Measurements from ENCODE around the gene MMEL1. TPM values are rescaled to one million over a fixed set of nuclear protein-coding genes. Genes with fewer than 3 reads are reported as not detected.

Gene MMEL1
- total and polyA plus RNA-seq, 2 of the 13 experiments (the other 11 are each of a cell fraction or from before 2014, with no cell fraction given): 0.48 TPM; not detected in 1

DNA sequence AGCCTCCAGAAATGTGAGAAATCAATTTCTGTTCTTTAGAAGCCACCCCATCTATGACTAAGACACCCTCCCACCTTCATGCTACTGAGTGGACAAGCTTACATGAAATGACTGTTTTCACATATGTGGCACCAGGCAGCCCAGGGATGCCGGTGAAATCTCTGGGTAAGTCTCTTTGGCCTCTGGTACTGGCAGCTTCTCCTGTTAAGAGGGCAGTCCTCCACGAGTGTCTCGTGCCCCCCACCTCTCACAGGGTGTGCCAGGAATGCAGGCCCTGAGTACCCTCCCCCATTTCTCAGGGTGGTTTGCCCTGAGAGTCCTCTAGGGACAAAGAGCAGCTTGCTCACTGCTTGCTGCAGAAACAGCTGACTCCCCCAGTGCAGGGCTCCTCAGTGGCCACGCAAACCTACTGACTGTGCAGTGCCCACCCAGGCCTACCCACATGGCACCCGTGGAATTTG, 49.5 kb downstream of the MMEL1 start (continued):
- TF ChIP-seq, protein P1, sequence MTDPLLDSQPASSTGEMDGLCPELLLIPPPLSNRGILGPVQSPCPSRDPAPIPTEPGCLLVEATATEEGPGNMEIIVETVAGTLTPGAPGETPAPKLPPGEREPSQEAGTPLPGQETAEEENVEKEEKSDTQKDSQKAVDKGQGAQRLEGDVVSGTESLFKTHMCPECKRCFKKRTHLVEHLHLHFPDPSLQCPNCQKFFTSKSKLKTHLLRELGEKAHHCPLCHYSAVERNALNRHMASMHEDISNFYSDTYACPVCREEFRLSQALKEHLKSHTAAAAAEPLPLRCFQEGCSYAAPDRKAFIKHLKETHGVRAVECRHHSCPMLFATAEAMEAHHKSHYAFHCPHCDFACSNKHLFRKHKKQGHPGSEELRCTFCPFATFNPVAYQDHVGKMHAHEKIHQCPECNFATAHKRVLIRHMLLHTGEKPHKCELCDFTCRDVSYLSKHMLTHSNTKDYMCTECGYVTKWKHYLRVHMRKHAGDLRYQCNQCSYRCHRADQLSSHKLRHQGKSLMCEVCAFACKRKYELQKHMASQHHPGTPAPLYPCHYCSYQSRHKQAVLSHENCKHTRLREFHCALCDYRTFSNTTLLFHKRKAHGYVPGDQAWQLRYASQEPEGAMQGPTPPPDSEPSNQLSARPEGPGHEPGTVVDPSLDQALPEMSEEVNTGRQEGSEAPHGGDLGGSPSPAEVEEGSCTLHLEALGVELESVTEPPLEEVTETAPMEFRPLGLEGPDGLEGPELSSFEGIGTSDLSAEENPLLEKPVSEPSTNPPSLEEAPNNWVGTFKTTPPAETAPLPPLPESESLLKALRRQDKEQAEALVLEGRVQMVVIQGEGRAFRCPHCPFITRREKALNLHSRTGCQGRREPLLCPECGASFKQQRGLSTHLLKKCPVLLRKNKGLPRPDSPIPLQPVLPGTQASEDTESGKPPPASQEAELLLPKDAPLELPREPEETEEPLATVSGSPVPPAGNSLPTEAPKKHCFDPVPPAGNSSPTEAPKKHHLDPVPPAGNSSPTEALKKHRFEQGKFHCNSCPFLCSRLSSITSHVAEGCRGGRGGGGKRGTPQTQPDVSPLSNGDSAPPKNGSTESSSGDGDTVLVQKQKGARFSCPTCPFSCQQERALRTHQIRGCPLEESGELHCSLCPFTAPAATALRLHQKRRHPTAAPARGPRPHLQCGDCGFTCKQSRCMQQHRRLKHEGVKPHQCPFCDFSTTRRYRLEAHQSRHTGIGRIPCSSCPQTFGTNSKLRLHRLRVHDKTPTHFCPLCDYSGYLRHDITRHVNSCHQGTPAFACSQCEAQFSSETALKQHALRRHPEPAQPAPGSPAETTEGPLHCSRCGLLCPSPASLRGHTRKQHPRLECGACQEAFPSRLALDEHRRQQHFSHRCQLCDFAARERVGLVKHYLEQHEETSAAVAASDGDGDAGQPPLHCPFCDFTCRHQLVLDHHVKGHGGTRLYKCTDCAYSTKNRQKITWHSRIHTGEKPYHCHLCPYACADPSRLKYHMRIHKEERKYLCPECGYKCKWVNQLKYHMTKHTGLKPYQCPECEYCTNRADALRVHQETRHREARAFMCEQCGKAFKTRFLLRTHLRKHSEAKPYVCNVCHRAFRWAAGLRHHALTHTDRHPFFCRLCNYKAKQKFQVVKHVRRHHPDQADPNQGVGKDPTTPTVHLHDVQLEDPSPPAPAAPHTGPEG (CRISPR knock-in tag; IDR thresholded peaks at IDR 0.05): no peak
- TF ChIP-seq FOSL1 (CRISPR knock-in tag; IDR thresholded peaks at IDR 0.05; ENCODE audit: borderline replicate concordance) (no peak), EED (CRISPR knock-in tag; IDR thresholded peaks at IDR 0.05) (no peak), CBX5 (CRISPR knock-in tag; IDR thresholded peaks at IDR 0.05; ENCODE audit: borderline replicate concordance) (no peak), ZFAT (CRISPR knock-in tag; conservative IDR thresholded peaks at IDR 0.05) (no peak), ZFX (CRISPR knock-in tag; IDR thresholded peaks at IDR 0.05; ENCODE audit: low read depth) (no peak), TFAP4 (IDR thresholded peaks at IDR 0.05; ENCODE audit: borderline replicate concordance, low read depth) (peak; percentile 78; the same call in 1 of the 2 replicates), ARHGAP35 (CRISPR knock-in tag; IDR thresholded peaks at IDR 0.05; ENCODE audit: borderline replicate concordance) (no peak), ETV6 (CRISPR knock-in tag; conservative IDR thresholded peaks at IDR 0.05) (no peak), ATF7 (IDR thresholded peaks at IDR 0.05) (no peak), ATF7 (CRISPR knock-in tag; IDR thresholded peaks at IDR 0.05) (no peak), KLF12 (CRISPR knock-in tag; IDR thresholded peaks at IDR 0.05; ENCODE audit: borderline replicate concordance) (no peak), HMGA1 (CRISPR knock-in tag; conservative IDR thresholded peaks at IDR 0.05) (no peak), ZNF232 (CRISPR knock-in tag; IDR thresholded peaks at IDR 0.05; ENCODE audit: borderline replicate concordance) (no peak), ZNF766 (CRISPR knock-in tag; IDR thresholded peaks at IDR 0.05; ENCODE audit: borderline replicate concordance) (no peak), ZFP36L1 (CRISPR knock-in tag; IDR thresholded peaks at IDR 0.05) (no peak)
- TF ChIP-seq, protein P2, sequence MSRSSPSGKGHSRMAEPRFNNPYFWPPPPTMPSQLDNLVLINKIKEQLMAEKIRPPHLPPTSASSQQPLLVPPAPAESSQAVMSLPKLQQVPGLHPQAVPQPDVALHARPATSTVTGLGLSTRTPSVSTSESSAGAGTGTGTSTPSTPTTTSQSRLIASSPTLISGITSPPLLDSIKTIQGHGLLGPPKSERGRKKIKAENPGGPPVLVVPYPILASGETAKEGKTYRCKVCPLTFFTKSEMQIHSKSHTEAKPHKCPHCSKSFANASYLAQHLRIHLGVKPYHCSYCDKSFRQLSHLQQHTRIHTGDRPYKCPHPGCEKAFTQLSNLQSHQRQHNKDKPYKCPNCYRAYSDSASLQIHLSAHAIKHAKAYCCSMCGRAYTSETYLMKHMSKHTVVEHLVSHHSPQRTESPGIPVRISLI (CRISPR knock-in tag; IDR thresholded peaks at IDR 0.05; ENCODE audit: borderline replicate concordance): no peak
- TF ChIP-seq, protein P3, sequence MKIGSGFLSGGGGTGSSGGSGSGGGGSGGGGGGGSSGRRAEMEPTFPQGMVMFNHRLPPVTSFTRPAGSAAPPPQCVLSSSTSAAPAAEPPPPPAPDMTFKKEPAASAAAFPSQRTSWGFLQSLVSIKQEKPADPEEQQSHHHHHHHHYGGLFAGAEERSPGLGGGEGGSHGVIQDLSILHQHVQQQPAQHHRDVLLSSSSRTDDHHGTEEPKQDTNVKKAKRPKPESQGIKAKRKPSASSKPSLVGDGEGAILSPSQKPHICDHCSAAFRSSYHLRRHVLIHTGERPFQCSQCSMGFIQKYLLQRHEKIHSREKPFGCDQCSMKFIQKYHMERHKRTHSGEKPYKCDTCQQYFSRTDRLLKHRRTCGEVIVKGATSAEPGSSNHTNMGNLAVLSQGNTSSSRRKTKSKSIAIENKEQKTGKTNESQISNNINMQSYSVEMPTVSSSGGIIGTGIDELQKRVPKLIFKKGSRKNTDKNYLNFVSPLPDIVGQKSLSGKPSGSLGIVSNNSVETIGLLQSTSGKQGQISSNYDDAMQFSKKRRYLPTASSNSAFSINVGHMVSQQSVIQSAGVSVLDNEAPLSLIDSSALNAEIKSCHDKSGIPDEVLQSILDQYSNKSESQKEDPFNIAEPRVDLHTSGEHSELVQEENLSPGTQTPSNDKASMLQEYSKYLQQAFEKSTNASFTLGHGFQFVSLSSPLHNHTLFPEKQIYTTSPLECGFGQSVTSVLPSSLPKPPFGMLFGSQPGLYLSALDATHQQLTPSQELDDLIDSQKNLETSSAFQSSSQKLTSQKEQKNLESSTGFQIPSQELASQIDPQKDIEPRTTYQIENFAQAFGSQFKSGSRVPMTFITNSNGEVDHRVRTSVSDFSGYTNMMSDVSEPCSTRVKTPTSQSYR (CRISPR knock-in tag; IDR thresholded peaks at IDR 0.05; ENCODE audit: borderline replicate concordance): peak; percentile 28; the same call in 1 of the 2 replicates
- TF ChIP-seq, protein P4, sequence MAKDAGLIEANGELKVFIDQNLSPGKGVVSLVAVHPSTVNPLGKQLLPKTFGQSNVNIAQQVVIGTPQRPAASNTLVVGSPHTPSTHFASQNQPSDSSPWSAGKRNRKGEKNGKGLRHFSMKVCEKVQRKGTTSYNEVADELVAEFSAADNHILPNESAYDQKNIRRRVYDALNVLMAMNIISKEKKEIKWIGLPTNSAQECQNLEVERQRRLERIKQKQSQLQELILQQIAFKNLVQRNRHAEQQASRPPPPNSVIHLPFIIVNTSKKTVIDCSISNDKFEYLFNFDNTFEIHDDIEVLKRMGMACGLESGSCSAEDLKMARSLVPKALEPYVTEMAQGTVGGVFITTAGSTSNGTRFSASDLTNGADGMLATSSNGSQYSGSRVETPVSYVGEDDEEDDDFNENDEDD (CRISPR knock-in tag; IDR thresholded peaks at IDR 0.05; ENCODE audit: borderline replicate concordance): no peak

Measured in HepG2 (cell line).